PC-9 (cell line): ENCODE results near the gene GAD2. TPM values are rescaled to one million over a fixed set of nuclear protein-coding genes. Genes with fewer than 3 reads are reported as not detected.

Experiments
- BruUV-seq: library from RNA; stranded (reverse); fragments of 400-500 nt; replicated peaks from 2 replicates; lab custom pipeline; 2021; lab: Mats Ljungman, UMichigan
- CTCF ChIA-PET: fragments of 300-600 bp; sonication (Branson Sonifier 250); formaldehyde crosslinking; loops from one replicate; lab custom pipeline; 2022; ENCODE audit warnings: antibody characterized with exemption; lab: Charles Lee
- POLR2A ChIA-PET: fragments of 300-600 bp; sonication (Branson Sonifier 250); formaldehyde crosslinking; loops from one replicate; lab custom pipeline; 2022; ENCODE audit warnings: antibody characterized with exemption; ENCODE audit not compliant: unreplicated experiment; lab: Charles Lee
- DNase-seq, 2 experiments: peaks; one replicate each; pipeline versions ENCODE4 v3.0.0 to v3.0.0-alpha.2; 2015 to 2022; ENCODE audit warnings: mixed read lengths in 1 of 2
- H2AFZ ChIP-seq: fragments of 200-600 bp; sonication (generic); 2 replicates; pipeline ENCODE4 v1.8.1; 2017; ENCODE audit warnings: antibody characterized with exemption
- H3F3A ChIP-seq: fragments of 200-600 bp; sonication (generic); 2 replicates; pipeline ENCODE4 v1.8.1; 2017; ENCODE audit warnings: antibody characterized with exemption, mild to moderate bottlenecking, low read depth; ENCODE audit not compliant: insufficient read depth
- H3K27ac ChIP-seq: fragments of 200-600 bp; sonication (generic); 2 replicates; pipeline ENCODE4 v1.6.1; 2016; ENCODE audit warnings: mixed run types
- H3K27me3 ChIP-seq: fragments of 200-600 bp; sonication (generic); 2 replicates; pipeline ENCODE4 v1.6.1; 2016; ENCODE audit warnings: low read depth, mixed run types; ENCODE audit not compliant: insufficient read depth
- H3K36me3 ChIP-seq: fragments of 200-600 bp; sonication (generic); 2 replicates; pipeline ENCODE4 v1.6.1; 2016; ENCODE audit warnings: low read depth, mixed run types
- H3K4me1 ChIP-seq: fragments of 200-600 bp; sonication (generic); replicated peaks from 2 replicates; pipeline ENCODE4 v1.6.1; 2016; ENCODE audit warnings: mixed run types; ENCODE audit not compliant: insufficient read depth
- H3K4me2 ChIP-seq: fragments of 200-600 bp; sonication (generic); 2 replicates; pipeline ENCODE4 v1.6.1; 2017; ENCODE audit warnings: mixed run types
- H3K4me3 ChIP-seq: fragments of 200-600 bp; sonication (generic); 2 replicates; pipeline ENCODE4 v1.6.1; 2016; ENCODE audit warnings: mixed run types
- H3K79me2 ChIP-seq: fragments of 200-600 bp; sonication (generic); 2 replicates; pipeline ENCODE4 v1.6.1; 2017; ENCODE audit warnings: low read depth, mixed run types
- H3K9me2 ChIP-seq: fragments of 200-600 bp; sonication (generic); 2 replicates; pipeline ENCODE4 v1.8.1; 2017; ENCODE audit warnings: mild to moderate bottlenecking; ENCODE audit not compliant: insufficient read depth
- H3K9me3 ChIP-seq: fragments of 200-600 bp; sonication (generic); 2 replicates; pipeline ENCODE4 v1.8.1; 2016; ENCODE audit warnings: low read depth; ENCODE audit not compliant: insufficient read depth
- H4K20me1 ChIP-seq: fragments of 200-600 bp; sonication (generic); 2 replicates; pipeline ENCODE4 v1.8.1; 2017; ENCODE audit not compliant: insufficient read depth
- EZH2 ChIP-seq: fragments of 200-600 bp; sonication (generic); IDR thresholded peaks from 2 replicates; pipeline ENCODE4 v1.8.0; 2017; ENCODE audit warnings: antibody characterized with exemption, low read depth
- intact Hi-C: fragments of 100-400 bp; cut with micrococcal nuclease; formaldehyde crosslinking; loops from one replicate; pipeline ENCODE4 v1.10.0; 2022; ENCODE audit not compliant: unreplicated experiment
- total RNA-seq: library from RNA; stranded (reverse); gene quantifications from 2 replicates; pipeline ENCODE4 v1.2.3, GENCODE V29; 2021
- TF ChIP-seq, protein P1 (sequence below): fragments of 200-600 bp; sonication (generic); conservative IDR thresholded peaks from 2 replicates; pipeline ENCODE4 v1.6.1; 2017; ENCODE audit warnings: mixed run types, antibody characterized with exemption, mild to moderate bottlenecking, moderate library complexity

Gene GAD2
- total RNA-seq, 1 experiment from 2014 or later = not detected

DNA sequence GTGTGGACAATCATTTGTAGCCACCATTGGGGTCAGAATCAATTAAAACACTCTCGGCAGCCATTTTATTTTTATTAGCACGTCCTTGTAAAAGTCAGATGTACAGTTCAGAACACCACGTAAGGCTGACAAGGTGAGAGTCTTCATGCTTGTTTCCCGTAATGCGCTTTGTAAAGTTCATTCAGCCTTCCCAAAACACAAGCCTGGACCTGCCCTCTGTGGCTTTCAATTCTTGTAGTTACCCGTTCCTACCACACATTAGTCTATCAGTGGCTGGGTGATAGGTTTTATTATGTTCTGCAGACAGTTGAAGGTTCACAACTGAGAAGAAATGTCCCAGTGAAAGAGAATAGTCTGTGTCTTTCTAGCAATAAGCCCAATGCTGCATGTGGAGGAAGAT, 35.4 kb downstream of the GAD2 start:
- Histone ChIP-seq H3K79me2 (no peaks in the 10 kb centered on the region), H3K27me3 (peaks cover 20% of the 10 kb centered on the region; the same call in 1 of the 2 replicates), H3K36me3 (no peaks in the 10 kb centered on the region), H3K4me2 (no peak overlapping the region), H3K4me1 (no peaks in the 10 kb centered on the region), H4K20me1 (no peaks in the 10 kb centered on the region), H3K9me2 (no peaks in the 10 kb centered on the region), H2AFZ (no peak overlapping the region), H3K4me3 (no peak overlapping the region), H3K9me3 (no peaks in the 10 kb centered on the region), H3F3A (no peaks in the 10 kb centered on the region), H3K27ac (no peak overlapping the region)
- BruUV-seq = no TSS peak
- ChIA-PET POLR2A (no interaction called here), CTCF (no interaction called here)
- no peak for DNase-seq
- TF ChIP-seq, protein P1, sequence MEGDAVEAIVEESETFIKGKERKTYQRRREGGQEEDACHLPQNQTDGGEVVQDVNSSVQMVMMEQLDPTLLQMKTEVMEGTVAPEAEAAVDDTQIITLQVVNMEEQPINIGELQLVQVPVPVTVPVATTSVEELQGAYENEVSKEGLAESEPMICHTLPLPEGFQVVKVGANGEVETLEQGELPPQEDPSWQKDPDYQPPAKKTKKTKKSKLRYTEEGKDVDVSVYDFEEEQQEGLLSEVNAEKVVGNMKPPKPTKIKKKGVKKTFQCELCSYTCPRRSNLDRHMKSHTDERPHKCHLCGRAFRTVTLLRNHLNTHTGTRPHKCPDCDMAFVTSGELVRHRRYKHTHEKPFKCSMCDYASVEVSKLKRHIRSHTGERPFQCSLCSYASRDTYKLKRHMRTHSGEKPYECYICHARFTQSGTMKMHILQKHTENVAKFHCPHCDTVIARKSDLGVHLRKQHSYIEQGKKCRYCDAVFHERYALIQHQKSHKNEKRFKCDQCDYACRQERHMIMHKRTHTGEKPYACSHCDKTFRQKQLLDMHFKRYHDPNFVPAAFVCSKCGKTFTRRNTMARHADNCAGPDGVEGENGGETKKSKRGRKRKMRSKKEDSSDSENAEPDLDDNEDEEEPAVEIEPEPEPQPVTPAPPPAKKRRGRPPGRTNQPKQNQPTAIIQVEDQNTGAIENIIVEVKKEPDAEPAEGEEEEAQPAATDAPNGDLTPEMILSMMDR = no peak
- no peak for TF ChIP-seq EZH2
- intact Hi-C loops = no loop called here

DNA sequence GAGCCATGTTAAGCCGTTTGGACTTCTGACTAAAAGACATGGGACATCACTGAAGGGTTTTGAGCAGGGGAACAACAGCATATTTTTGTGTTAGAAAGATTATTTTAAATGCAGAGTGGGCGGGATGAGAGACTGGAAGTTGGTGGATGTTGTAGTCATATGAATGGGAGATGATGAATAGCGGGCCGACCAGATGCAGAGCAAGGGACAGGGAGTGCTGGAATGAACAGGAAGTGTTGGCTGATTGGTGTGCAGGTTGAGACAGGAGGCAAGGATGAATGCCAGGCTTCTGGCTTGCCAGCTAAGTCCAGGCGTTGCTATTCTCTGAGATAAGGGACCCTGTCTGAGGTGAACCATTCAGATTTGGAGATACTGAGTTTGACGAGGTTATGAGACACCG, 38.0 kb downstream of the GAD2 start:
- H3F3A ChIP-seq = no peaks in the 10 kb centered on the region
- H3K27me3 ChIP-seq = peaks cover 11% of the 10 kb centered on the region; the same call in 1 of the 2 replicates
- H4K20me1 ChIP-seq = no peaks in the 10 kb centered on the region
- no peaks in the 10 kb centered on the region for H3K36me3 ChIP-seq
- intact Hi-C loops = no loop called here
- no peak overlapping the region for H3K4me2 ChIP-seq
- H2AFZ ChIP-seq = no peak overlapping the region
- H3K9me2 ChIP-seq = no peaks in the 10 kb centered on the region
- no peak for TF ChIP-seq EZH2
- TF ChIP-seq, protein P1 = no peak
- DNase-seq = no peak
- CTCF ChIA-PET = no interaction called here
- no peaks in the 10 kb centered on the region for H3K4me1 ChIP-seq
- POLR2A ChIA-PET = no interaction called here
- no peak overlapping the region for H3K27ac ChIP-seq
- H3K4me3 ChIP-seq = no peak overlapping the region
- H3K9me3 ChIP-seq = no peaks in the 10 kb centered on the region
- no peaks in the 10 kb centered on the region for H3K79me2 ChIP-seq
- BruUV-seq = no TSS peak

DNA sequence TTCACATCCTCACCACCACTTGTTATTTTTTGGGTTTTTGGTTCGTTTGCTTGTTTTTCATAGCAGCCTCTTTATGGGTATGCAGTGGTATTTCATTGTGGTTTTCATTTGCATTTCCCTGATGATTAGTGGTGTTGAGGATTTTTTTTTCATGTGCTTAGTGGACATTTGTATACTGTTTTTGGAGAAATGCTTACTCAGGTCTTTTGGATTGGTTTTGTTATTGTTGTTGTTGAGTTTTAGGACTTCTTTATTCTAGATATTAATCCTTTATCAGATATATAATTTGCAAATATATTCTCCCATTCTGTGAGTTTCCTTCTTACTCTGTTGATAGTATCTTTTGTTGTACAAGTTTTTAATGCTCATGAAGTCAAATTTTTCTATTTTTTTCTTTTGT, 42.8 kb downstream of the GAD2 start:
- BruUV-seq = no TSS peak
- H3F3A ChIP-seq = no peaks in the 10 kb centered on the region
- ChIA-PET CTCF (no interaction called here), POLR2A (no interaction called here)
- no peak for DNase-seq
- H3K27me3 ChIP-seq = 0 out of 2 replicates have a peak, but pooled peaks cover 6% of the 10 kb centered on the region
- no peaks in the 10 kb centered on the region for H3K79me2 ChIP-seq
- H3K36me3 ChIP-seq = no peaks in the 10 kb centered on the region
- H3K4me3 ChIP-seq = no peak overlapping the region
- no peaks in the 10 kb centered on the region for H3K4me1 ChIP-seq
- H3K27ac ChIP-seq = no peak overlapping the region
- H3K9me2 ChIP-seq = no peaks in the 10 kb centered on the region
- TF ChIP-seq, protein P1 = no peak
- no peak for TF ChIP-seq EZH2
- intact Hi-C loops = no loop called here
- no peak overlapping the region for H2AFZ ChIP-seq
- H3K9me3 ChIP-seq = no peaks in the 10 kb centered on the region
- H3K4me2 ChIP-seq = no peak overlapping the region
- no peaks in the 10 kb centered on the region for H4K20me1 ChIP-seq
